GM23248 (cell line): ENCODE data around the gene E2F3.

ENCODE experiments used
- EZH2 ChIP-seq: fragments of 200-600 bp; sonication (generic); IDR thresholded peaks from 2 replicates; pipeline ENCODE4 v1.6.1; 2018; ENCODE audit warnings: antibody characterized with exemption, mild to moderate bottlenecking; ENCODE audit not compliant: insufficient read depth, poor library complexity, severe bottlenecking
- EZH2phosphoT487 ChIP-seq: fragments of 200-600 bp; sonication (generic); IDR thresholded peaks from 2 replicates; pipeline ENCODE4 v1.6.1; 2018; ENCODE audit warnings: antibody characterized with exemption, moderate library complexity, mild to moderate bottlenecking, low read depth; ENCODE audit not compliant: insufficient read depth

DNA sequence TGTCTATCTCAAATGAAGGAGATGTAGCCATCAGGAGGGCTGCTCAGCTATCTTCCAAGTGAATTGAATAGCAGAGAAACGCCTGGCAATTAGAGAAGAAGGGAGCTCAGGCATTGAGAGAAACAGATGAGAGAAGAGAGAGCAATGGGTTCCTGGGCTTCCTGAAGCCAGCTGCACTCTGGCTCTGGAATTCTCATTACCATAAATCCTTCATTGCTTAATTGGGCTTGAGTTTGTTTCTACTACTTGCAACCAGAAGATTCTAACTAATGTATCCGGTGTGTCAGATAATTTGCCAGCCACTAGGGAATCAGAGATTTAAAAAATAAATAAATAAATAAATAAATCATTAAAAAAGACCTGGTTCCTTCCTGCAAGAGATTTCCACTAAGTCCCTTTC lies 107.5 kb downstream of the E2F3 start:
- no peak for TF ChIP-seq EZH2
- no peak for TF ChIP-seq EZH2phosphoT487
